ENCODE data around the gene PNMA5.

The PNMA5 gene

GRCh38 chrX:152958524-152959465 is 35.1 kb downstream of the PNMA5 start:
- DNase-seq = peak; percentile 62 to 89

- no peak for DNase-seq
These were observed 35.9 kb downstream of the PNMA5 start for GRCh38 chrX:152958047-152958446.

- no peak for DNase-seq
These were observed 43.1 kb downstream of the PNMA5 start for GRCh38 chrX:152950786-152951185.

GRCh38 chrX:152949114-152949513 is 44.8 kb downstream of the PNMA5 start:
- DNase-seq = no peak

GRCh38 chrX:152946681-152947080 is 47.2 kb downstream of the PNMA5 start:
- DNase-seq = no peak

- no peak for DNase-seq
These were observed 48.6 kb downstream of the PNMA5 start for GRCh38 chrX:152945021-152945979.

- DNase-seq = no peak
These were observed 50.1 kb downstream of the PNMA5 start for GRCh38 chrX:152943826-152944225.

- no peak for DNase-seq
These were observed 51.9 kb downstream of the PNMA5 start for GRCh38 chrX:152942077-152942442.

GRCh38 chrX:152941328-152942076 is 52.4 kb downstream of the PNMA5 start:
- DNase-seq = peak; percentile 80 to 94

Measured in NCI-H526 (cell line).